Activated naive CD8-positive, alpha-beta T cell treated with anti-CD3 and anti-CD28 coated beads, Interleukin-2, amount 50 U/mL, for 16 hours (primary cell): ENCODE results near the gene SURF2.
A peak's percentile ranks its signal among the peaks of the same experiment; 100 is the strongest.
"Not testable (repeated sequence)": the region's sequence is repeated elsewhere in the genome, so short reads cannot be mapped to it uniquely, and the experiment has no call there.

Experiments
- DNase-seq: peaks from one replicate; pipeline ENCODE4 v3.0.0-alpha.2; 2020; ENCODE audit warnings: low read depth, low spot score

SURF2 gene

DNA sequence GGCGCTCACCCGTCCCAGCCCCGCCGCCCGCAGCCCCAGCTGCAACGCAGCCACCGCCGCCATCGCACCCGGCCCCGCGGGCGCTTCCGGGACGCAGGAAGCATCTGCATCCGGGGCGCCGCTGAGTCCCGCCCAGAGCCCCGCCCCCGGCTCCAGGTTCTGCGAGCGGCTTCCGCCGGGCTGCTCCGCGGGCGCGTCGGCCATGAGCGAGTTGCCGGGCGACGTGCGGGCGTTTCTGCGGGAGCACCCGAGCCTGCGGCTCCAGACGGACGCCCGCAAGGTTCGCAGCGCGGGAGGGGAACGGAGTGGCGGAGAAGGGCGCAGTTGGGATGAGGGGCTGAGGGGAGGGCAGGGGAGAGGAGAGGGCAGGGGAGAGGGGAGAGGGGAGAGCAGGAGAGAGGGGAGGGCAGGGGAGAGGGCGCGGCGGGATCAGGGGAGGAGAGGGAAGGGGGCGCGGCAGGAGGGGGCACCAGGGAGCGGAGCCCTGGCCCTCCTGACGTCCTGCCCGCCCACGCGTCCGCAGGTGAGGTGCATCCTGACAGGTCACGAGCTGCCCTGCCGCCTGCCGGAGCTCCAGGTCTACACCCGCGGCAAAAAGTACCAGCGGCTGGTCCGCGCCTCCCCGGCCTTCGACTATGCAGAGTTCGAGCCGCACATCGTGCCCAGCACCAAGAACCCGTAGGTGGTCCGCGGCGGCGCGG, at the start of gene SURF2, which contains the start of gene SURF1:
TSS of gene SURF2 (plus strand) at position 160 of the 701 bp plus-strand sequence. CDS start at position 203, 43 bp downstream.
TSS of gene SURF1 (minus strand) at position 97 of the 701 bp plus-strand sequence. CDS start at position 63, 34 bp downstream.
- peak; percentile 81 for DNase-seq

DNA sequence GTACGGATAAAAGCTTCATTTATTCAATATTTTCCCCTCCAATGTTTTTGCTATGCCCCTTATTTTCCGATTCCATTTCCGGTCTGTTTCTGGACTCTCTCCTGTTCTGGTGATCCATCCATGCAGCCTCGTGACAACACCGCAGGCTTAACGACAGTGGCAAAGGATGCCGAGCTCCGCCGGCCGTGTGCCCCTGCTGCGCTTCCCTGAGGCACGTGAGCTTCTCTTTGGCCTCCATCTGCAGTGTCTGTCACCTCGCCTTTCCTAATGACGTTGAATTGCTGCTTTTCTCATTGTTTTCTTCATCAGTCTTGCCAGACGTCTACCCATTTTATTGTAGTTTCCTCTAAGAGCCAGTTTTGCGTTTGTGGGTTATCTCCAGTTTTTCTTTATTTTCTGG, 49.0 kb upstream of the SURF2 start:
- DNase-seq: no peak

DNA sequence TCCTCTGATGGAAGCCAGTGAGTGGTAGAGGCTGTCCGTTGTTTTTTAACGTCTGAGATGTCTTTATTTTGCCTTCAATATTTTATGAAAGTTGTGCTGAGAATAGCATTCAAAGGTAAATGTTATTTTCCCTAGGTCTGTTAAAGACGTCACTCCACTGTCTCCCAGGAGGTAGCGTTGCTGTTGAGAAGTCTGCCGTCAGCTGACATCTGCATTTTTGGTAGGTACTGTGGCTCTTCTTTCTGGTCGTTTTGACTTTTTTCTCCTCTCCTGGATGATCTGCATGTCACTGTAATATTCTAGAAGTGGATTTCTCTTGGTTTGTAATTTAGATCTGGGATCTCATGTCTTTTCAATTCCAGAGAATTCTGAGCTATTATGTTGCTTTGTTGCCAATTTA, 46.7 kb upstream of the SURF2 start:
- DNase-seq: no peak

DNA sequence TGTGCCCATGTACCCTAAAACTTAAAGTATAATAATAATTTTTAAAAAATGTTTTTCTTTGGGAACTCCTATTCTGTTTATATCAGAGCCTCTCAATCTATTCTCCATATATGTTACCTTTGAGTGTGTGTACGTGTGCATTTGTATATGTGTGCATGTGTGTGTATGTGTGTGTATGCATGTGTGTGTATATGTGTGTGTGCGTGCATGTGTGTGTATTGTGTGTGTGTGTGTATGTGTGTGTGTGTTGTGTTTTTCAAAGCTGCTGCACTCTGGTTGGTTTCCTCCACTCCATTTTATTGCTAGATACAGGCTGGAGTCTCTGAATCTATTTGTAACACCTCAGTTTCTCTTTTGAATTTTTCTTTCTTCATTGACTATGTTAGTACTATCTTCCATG, 40.4 kb upstream of the SURF2 start:
- DNase-seq: no peak

DNA sequence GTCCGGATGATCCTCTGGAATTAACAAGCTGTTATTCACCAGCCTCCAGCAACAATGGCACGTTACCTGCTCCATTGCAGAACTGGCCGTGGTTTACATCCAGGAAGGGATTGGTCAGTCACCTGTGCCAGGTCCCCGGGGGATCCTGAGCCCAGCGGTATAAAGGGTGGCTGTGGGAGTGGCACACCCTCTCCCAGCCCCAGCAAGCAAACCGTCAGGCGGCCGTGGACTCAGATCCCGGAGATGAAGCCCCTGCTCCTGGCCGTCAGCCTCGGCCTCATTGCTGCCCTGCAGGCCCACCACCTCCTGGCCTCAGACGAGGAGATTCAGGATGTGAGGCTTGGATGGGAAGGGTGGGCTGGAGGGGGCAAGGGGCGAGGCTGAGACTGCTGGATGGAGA, 38.8 kb upstream of the SURF2 start:
- DNase-seq: not testable (repeated sequence)

DNA sequence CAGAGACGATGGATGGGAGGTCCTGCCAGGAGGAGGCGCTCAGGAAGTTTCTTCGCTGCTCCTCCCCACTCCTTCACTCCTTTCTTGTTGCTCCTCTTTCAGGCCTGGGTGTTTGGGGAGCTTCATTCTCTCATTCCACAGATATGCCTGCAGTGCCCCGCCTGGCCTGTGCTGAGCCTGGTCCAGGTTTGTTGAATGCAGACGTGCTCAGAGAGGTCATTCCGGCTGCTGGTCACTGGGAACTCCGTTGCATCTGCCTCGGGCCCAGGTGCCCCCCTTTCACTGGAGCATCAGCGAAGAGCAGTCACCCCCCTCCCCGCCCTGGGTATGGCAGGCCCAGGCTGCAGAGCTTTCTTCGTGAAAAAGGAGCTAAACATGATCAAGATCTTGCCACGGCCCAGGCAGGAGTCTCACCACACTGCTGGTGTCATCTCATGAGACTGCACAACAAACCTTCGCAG, 35.9 kb upstream of the SURF2 start:
- no peak for DNase-seq

DNA sequence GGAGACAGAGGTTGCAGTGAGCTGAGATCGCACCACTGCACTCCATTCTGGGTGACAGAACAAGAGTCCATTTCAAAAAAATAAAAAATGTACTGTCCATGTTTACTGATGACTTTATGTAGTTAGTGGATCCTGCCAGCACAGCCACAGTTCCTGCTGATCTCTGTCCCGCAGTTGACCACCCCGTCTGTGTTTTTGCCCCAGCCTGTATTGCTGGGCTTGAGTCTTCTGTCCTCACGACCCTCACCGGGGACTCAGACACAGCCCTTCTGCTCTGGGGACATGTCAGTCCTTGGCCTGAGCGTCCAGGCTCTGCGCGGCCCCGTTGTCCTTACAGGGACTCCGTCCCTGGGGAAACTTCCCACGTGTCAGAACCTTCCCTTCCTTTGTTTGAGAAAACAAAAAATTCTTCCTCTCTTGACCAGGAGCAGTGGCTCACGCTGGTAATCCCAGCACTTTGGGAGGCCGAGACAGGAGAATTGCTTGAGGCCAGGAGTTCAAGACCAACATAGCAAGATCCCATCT, 34.9 kb upstream of the SURF2 start:
- no peak for DNase-seq

DNA sequence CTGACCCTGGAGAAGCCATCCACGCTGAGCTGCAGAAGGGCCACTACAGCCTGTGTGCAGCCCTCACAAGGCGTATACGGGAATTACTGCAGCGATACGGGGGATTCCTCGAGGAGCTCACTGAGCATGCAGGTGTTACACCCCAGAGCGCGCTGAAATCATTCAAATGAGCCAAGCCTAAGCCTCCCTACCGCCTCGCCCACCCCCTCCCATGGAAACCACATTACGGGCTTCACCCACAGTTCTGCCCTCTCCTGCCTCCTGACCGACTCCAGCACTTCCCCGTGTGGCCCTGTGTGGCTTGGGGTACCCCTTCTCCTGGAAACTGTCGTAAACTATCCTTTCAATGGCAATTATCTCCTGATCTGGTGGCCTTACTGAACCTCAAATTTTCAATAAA, 33.6 kb upstream of the SURF2 start:
- DNase-seq: no peak

DNA sequence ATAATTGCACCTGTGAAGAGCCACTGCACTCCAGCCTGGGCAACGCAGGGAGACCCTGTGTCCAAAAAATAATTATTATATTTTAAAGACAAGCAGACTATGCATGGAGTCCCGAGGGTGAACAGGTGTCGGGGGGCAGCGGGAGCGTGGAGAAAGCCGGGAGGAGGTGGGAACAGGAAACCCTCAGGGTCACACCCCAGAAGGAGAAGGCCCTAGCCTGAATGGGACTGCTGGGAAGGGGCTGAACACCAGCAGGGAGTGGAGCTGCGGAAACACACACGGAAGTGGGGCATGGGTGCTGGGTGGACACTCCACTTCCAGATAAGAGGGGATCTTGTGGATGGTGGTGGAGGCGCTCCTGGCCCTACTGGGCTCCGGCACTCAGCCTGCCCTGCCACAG, 33.1 kb upstream of the SURF2 start:
- no peak for DNase-seq

DNA sequence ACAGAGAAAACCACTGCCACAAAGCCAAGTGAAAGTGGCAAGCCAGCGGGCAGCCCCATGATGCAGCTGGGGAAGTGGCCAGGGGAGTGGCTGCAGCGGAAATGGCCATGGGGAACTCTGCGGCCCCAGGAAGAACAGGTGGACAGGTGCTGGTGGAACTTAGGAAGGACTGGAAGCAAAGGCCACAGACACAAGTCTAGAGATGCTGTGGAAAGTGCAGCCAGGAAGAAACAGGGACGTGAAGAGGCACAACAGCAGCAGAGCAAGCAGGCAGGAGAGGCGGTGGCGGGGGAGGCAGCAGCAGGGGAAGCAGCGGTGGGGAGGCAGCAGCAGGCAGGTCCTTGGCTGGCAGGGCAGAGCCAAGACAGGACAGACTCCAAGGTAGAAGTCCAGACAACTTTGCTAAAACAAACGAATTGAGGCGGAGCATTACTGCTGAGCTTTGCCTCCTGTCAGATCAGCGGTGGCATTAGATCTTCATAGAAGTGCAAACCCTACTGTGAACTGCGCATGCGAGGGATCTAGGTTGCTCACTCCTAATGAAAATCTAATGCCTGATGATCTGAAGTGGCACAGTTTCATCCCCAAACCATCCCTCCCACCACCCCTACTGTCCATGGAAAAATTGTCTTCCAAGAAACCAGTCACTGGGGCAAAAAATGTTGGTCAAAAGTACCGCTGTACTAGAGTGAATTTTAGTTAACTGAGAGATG, 32.2 kb upstream of the SURF2 start:
- no peak for DNase-seq

DNA sequence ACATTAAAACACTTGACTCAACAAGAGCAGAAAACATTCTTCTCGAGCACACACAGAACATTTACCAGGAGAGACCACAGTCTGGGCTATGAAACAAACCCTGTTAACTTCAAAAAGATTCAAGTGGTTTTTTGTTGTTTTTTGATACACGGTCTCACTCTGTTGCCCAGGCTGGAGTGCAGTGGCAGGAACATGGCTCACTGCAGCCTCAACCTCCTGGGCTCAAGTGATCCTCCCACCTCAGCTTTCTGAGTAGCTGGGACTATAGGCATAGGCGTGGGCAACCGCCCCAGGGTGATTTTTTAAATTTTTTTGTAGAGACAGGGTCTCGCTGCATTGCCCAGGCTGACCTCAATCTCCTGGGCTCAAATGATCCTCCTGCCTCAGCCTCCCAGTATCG, 29.3 kb upstream of the SURF2 start:
- not testable (repeated sequence) for DNase-seq

DNA sequence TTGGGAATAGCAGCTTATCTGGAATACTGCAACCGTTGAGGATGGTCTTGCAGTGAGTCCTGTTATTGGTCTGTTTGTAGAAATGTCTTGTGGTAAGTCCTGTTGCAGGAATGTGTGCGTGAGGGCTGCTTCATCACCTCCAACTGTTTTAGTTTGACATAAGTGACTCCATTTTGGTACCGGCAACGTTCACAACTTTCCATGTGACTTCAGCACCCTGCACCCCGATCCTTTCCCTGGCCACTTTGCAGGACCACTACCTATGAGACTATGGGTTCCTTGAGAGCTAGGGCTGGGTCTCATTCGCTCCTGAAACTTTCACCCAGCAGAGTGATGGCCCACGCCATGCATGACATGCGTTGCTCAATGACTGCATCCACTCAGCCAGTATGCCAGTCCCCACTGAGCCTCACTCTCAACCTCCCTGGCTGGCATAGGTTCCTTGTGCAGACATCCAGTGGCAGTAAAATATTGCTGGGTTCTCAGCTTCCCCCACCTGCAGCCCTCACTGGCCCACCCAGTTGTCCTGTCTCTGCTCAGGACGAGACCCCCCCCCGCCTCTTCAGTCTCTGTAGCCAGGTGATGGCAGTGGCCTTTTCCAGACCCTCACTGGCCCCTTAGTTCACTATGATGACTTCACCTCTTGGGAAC, 28.4 kb upstream of the SURF2 start:
- DNase-seq: no peak

DNA sequence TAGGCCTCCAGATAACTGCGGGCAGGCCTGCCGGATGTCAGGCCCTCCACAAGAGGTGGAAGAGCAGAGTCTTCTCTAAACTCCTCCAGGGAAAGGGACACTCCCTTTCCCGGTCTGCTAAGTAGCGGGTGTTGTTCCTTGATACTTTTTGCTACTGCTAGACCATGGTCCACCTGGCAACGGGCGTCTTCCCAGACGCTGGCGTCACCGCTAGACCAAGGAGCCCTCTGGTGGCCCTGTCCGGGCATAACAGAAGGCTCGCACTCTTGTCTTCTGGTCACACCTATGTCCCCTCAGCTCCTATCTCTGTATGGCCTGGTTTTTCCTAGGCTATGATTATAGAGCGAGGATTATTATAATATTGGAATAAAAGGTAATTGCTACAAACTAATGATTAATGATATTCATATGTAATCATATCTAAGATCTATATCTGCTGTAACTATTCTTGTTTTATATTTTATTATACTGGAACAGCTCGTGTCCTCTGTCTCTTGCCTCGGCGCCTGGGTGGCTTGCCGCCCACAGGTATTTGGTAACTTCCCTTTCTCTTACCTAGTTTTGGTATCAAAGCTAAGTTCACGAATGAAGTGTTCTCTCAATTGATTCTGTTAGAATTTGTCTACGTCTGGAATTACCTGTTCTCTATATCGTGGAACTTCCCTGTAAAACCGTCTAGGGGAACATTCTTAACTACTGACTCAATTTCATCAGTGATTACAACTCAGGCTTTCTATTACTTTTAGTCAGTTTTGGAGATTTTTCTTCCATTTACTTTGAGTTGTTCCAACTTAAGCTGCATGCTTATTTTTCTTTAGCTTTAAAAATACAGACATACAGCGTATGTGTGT, 26.8 kb upstream of the SURF2 start:
- DNase-seq: not testable (repeated sequence)

DNA sequence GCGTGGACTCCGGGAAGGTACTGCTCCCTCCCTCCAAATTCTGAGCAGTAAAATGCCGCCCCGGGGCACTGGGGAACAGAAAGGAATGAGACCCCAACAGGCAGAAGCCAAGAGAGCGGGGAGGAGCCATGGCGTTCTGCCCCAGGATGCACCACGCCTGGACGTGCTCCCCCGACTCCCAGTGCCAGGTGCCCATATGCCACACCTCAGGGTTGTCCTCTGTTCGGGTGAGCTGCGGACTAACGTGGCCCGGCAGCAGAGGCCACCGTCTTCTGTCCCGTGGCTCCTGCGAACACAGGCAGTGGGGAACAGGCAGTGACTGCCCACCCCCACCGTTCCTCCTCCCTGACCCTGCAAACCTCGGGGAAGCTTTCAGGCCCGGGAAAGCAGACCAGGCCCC, 25.1 kb upstream of the SURF2 start:
- DNase-seq: no peak

DNA sequence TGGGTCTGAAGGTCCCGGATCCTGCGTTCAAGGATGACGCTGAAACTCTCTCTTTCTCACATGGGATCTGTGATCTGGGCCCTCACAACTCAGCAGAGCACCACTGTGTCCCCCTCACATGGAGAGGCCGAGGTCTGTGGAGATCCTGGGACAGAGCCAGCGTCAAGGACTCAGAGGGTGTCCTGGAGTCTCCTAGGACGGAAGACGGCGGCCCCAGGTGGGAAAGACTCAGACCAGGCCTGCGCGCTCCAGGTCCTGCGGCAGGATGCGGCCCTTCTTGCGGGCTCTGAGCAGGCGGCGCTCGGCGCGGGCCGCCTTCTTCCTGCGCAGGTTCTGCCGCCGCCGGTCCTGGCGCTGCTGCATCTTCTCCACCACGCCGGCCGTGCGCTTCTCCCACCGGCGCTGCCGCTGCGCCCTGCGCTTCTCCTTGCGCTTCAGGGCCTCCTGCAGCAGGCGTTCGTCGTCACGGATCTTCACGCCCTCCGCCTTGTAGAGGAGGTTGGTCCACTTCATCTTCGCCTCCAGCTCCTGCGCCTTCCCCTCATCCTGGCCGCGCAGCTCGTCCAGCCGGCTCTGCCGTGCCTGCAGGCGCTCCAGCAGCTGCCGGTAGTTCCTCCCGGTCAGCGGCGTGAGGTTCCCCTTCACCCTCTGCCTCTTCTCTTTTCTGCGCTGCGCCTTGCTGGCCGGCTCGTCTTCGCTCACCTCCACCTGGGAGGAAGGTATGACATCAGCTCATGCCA, 24.5 kb upstream of the SURF2 start:
- no peak for DNase-seq

DNA sequence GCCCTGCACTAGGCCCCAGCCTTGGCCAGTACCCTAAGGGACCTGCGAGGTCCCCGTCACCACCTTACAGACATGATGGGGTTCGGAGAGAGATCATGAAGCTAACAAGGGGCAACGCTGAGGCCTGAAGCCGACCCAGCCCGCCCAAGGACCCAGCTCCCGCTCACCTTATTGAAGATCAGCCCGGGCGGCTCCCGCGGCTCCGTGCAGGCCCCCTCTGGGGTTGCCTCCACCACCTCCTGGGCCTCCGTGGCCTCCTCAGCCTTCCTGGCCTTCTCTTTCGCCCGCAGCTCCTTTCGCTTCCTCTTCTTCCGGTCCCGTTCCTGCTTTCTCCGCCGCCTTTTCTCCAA, 24.0 kb upstream of the SURF2 start:
- no peak for DNase-seq

DNA sequence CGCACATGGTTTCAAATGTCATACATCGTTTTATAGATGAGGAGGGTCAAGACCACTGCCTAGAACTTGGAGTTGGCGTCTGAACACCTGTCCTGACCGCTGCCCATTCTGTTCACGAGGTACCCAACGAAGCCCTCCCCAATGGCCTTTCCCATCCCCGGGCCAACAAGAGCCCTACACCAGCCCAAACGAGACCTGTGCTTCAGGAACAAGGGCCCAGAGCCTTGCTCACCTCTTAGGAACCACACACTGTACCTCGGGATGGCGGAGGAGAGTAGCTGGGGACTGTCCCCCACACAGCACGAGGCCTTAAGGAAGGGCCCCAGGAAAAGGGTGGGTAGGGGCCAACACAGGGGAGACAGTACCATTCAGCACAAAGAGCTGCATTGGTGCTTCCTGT, 23.3 kb upstream of the SURF2 start:
- DNase-seq: no peak

DNA sequence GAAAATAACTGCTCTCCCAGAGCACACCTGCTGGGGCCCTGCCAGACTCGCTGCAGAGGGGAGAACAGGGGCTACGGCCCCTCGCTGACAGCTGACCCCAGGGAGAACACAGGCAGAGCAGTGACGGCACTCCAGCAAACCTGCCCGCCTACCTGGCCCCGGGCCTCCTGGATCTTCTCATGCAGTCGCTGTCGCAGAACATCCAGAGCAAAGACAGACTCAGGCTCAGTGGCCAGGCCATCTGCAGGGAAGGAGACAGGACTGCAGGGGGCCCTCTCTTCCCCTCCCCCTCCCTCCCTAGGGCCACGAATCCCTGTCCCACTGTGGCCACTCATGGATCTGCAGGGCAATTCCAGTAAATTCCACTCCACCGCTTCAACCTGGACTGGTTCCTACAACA, 22.8 kb upstream of the SURF2 start:
- no peak for DNase-seq

DNA sequence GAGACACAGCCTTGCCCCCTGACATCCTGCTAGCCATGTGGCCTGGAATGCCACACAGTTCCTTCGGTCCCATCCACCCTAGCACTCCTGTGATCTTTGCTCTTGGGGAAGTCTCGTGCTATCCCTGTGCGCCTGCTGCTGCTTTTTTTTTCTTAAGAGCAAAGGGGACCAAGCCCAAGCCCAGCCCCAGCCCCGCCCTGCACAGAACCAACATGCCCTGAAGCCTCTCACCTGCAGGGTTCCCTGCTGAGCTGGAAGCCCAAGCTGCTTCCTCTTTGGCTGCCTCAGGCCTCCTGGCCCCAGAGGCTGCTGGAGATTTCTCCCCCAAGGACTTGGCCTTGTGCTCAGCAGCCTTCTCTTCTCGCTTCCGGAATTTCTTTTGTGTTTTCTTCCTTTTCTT, 22.2 kb upstream of the SURF2 start:
- DNase-seq: no peak

DNA sequence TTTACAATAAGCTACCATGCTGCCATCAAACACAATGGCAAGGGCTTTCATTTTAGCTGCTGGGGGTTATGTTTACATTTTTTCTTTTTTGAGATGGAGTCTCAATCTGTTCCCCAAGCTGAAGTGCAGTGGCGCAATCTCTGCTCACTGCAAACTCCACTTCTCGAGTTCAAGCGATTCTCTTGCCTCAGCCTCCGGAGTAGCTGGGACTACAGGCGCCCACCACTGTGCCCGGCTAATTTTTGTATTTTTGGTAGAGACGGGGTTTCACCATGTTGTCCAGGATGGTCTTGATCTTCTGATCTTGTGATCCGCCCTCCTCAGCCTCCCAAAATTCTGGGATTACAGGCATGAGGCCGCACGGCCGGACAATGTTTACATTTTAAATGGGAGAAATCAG, 21.5 kb upstream of the SURF2 start:
- DNase-seq: not testable (repeated sequence)
